ENCODE measurements around the gene TGFBR3. TPM values are rescaled to one million over a fixed set of nuclear protein-coding genes. Genes with fewer than 3 reads are reported as not detected.

The TGFBR3 gene
- total RNA-seq, 1 experiment from 2014 or later: 14.5 TPM

- no peak for DNase-seq (ENCODE audit: low read depth, low spot score)
- Histone ChIP-seq H3K4me3 (ENCODE audit: low read depth in 2 of 2, low read length in 2 of 2) (no peak overlapping the region), H3K4me1 (ENCODE audit: control insufficient read depth, insufficient read depth, low read length) (peaks cover 32% of the 10 kb centered on the region), H3K9me3 (ENCODE audit: control insufficient read depth, insufficient read depth, low read depth, low read length) (no peaks in the 10 kb centered on the region), H3K27ac (ENCODE audit: low read length) (no peak overlapping the region), H3K36me3 (ENCODE audit: control insufficient read depth, insufficient read depth, low read length) (no peaks in the 10 kb centered on the region), H3K27me3 (ENCODE audit: control insufficient read depth, insufficient read depth, low read length) (no peaks in the 10 kb centered on the region)
- ChIA-PET CTCF (no interaction called here), POLR2A (interaction anchor here (0.6 to 0.7 kb wide), 2 partner anchors 19 to 585 kb away, joined by 3 to 4 read pairs; no protein-coding TSS in a partner anchor)
- BruUV-seq (replicated peaks): no TSS peak
- TF ChIP-seq, protein P1, sequence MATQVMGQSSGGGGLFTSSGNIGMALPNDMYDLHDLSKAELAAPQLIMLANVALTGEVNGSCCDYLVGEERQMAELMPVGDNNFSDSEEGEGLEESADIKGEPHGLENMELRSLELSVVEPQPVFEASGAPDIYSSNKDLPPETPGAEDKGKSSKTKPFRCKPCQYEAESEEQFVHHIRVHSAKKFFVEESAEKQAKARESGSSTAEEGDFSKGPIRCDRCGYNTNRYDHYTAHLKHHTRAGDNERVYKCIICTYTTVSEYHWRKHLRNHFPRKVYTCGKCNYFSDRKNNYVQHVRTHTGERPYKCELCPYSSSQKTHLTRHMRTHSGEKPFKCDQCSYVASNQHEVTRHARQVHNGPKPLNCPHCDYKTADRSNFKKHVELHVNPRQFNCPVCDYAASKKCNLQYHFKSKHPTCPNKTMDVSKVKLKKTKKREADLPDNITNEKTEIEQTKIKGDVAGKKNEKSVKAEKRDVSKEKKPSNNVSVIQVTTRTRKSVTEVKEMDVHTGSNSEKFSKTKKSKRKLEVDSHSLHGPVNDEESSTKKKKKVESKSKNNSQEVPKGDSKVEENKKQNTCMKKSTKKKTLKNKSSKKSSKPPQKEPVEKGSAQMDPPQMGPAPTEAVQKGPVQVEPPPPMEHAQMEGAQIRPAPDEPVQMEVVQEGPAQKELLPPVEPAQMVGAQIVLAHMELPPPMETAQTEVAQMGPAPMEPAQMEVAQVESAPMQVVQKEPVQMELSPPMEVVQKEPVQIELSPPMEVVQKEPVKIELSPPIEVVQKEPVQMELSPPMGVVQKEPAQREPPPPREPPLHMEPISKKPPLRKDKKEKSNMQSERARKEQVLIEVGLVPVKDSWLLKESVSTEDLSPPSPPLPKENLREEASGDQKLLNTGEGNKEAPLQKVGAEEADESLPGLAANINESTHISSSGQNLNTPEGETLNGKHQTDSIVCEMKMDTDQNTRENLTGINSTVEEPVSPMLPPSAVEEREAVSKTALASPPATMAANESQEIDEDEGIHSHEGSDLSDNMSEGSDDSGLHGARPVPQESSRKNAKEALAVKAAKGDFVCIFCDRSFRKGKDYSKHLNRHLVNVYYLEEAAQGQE (IDR thresholded peaks at IDR 0.05; ENCODE audit: insufficient read depth in 1 of 2, low read depth in 2 of 2, low read length in 1 of 2): no peak
- TF ChIP-seq POLR2AphosphoS5 (IDR thresholded peaks at IDR 0.05; ENCODE audit: low read depth, low read length) (no peak), SIN3A (IDR thresholded peaks at IDR 0.05; ENCODE audit: borderline replicate concordance, insufficient read depth, low read depth, low read length) (no peak), TCF7L2 (IDR thresholded peaks at IDR 0.05; ENCODE audit: low read depth, low read length) (no peak)
- TF ChIP-seq, protein P2, sequence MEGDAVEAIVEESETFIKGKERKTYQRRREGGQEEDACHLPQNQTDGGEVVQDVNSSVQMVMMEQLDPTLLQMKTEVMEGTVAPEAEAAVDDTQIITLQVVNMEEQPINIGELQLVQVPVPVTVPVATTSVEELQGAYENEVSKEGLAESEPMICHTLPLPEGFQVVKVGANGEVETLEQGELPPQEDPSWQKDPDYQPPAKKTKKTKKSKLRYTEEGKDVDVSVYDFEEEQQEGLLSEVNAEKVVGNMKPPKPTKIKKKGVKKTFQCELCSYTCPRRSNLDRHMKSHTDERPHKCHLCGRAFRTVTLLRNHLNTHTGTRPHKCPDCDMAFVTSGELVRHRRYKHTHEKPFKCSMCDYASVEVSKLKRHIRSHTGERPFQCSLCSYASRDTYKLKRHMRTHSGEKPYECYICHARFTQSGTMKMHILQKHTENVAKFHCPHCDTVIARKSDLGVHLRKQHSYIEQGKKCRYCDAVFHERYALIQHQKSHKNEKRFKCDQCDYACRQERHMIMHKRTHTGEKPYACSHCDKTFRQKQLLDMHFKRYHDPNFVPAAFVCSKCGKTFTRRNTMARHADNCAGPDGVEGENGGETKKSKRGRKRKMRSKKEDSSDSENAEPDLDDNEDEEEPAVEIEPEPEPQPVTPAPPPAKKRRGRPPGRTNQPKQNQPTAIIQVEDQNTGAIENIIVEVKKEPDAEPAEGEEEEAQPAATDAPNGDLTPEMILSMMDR (IDR thresholded peaks at IDR 0.05): no peak
- no peak for ATAC-seq
- in situ Hi-C loops (cut with HindIII; ENCODE audit: low pct_unique_long_range_greater_than_20kb, low sequenced_read_pairs): no loop called here
- intact Hi-C loops (cut with micrococcal nuclease; ENCODE audit: unreplicated experiment): no loop called here
Observed at GRCh38 chr1:91866425-91866824, 19.5 kb downstream of the TGFBR3 start.

DNA sequence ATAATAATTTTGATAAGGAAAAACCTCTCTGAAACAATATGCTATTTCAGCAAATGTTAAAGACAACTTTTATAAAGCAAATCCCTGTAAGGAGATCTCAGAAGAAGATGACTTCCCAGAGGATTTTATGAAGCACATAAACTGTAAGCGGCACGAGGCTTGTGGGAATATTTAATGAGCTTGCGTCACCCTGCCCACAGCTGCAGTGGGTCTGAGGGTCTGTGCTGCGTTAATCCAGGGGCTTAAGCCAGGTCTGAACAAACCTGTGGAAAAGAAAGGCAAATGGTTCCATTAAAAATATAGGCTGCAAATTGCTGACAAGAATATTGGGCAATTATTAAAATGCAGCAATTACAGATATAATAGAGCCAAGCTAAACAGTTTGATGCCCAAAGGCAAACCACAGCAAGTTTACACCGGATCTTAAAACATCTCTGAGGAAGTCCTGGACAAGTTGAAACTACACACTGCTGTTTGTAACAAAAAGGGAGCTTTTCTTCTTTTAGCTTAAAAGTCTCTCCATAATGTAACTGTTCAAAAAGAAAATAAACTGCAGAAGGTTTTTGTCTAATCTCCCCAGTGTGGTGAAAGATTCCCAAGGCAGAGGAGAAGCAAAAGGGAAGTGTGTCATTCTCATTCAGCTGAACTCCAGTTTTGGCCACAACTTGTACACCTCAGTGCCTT lies 21.8 kb downstream of the TGFBR3 start:
- POLR2A ChIA-PET: interaction anchor here (0.6 kb wide), 2 partner anchors 12 to 779 kb away, joined by 3 to 7 read pairs; no protein-coding TSS in a partner anchor
- CTCF ChIA-PET: no interaction called here
- intact Hi-C loops (cut with micrococcal nuclease; ENCODE audit: unreplicated experiment): no loop called here
- in situ Hi-C loops (cut with HindIII; ENCODE audit: low pct_unique_long_range_greater_than_20kb, low sequenced_read_pairs): no loop called here
- Histone ChIP-seq H3K27me3 (ENCODE audit: control insufficient read depth, insufficient read depth, low read length) (no peaks in the 10 kb centered on the region), H3K27ac (ENCODE audit: low read length) (peak overlapping the region; percentile 75), H3K9me3 (ENCODE audit: control insufficient read depth, insufficient read depth, low read depth, low read length) (no peaks in the 10 kb centered on the region), H3K4me1 (ENCODE audit: control insufficient read depth, insufficient read depth, low read length) (peaks cover 29% of the 10 kb centered on the region), H3K36me3 (ENCODE audit: control insufficient read depth, insufficient read depth, low read length) (no peaks in the 10 kb centered on the region), H3K4me3 (ENCODE audit: low read depth in 2 of 2, low read length in 2 of 2) (peak overlapping the region in 1 of 2 experiments; percentile 12; a peak in 1 of 4 replicates)
- DNase-seq (ENCODE audit: low read depth, low spot score): no peak
- no peak for TF ChIP-seq POLR2AphosphoS5 (IDR thresholded peaks at IDR 0.05; ENCODE audit: low read depth, low read length)
- 0 out of 2 replicates have a peak, but pooled peaks have one; percentile 30 for TF ChIP-seq TCF7L2 (IDR thresholded peaks at IDR 0.05; ENCODE audit: low read depth, low read length)
- TF ChIP-seq, protein P1 (IDR thresholded peaks at IDR 0.05; ENCODE audit: insufficient read depth in 1 of 2, low read depth in 2 of 2, low read length in 1 of 2): no peak
- TF ChIP-seq SIN3A (IDR thresholded peaks at IDR 0.05; ENCODE audit: borderline replicate concordance, insufficient read depth, low read depth, low read length): no peak
- BruUV-seq (replicated peaks): no TSS peak
- ATAC-seq: peak; percentile 84

All from Panc1 (cell line).